ENCODE results near the gene ZNF91. TPM values are rescaled to one million over a fixed set of nuclear protein-coding genes. Genes with fewer than 3 reads are reported as not detected.
"Not testable (repeated sequence)": the region's sequence is repeated elsewhere in the genome, so short reads cannot be mapped to it uniquely, and the experiment has no call there.

The ZNF91 gene
- total RNA-seq, 1 donor from 2014 or later: 81.0 TPM

- peaks cover 19% of the 10 kb centered on the region for H3K4me1 ChIP-seq
- peaks cover 7% of the 10 kb centered on the region for H3K9me3 ChIP-seq
- H3K27me3 ChIP-seq: no peaks in the 10 kb centered on the region
- intact Hi-C loops (cut with DNase I): no loop called here
- H3K36me3 ChIP-seq: peaks cover 0 to 64% of the 10 kb centered on the region in 2 donors
- no peak for TF ChIP-seq POLR2AphosphoS5 (IDR thresholded peaks at IDR 0.05; ENCODE audit: insufficient read depth in 1 of 2, low read depth in 1 of 2)
- TF ChIP-seq CTCF (IDR thresholded peaks at IDR 0.05): no peak
- no peak for TF ChIP-seq POLR2A (IDR thresholded peaks at IDR 0.05)
- DNase-seq (ENCODE audit: extremely low spot score in 2 of 2): no peak
- no peak overlapping the region for H3K4me3 ChIP-seq
- no peak overlapping the region for H3K27ac ChIP-seq
Measured at GRCh38 chr19:23382955-23383354, 12.3 kb downstream of the ZNF91 start.

- Histone ChIP-seq H3K27me3 (no peaks in the 10 kb centered on the region), H3K4me1 (peaks cover 11% of the 10 kb centered on the region), H3K4me3 (no peak overlapping the region), H3K36me3 (peaks cover 0 to 47% of the 10 kb centered on the region in 2 donors), H3K27ac (no peak overlapping the region), H3K9me3 (peaks cover 7% of the 10 kb centered on the region)
- no peak for TF ChIP-seq CTCF (IDR thresholded peaks at IDR 0.05)
- no peak for TF ChIP-seq POLR2AphosphoS5 (IDR thresholded peaks at IDR 0.05; ENCODE audit: insufficient read depth in 1 of 2, low read depth in 1 of 2)
- TF ChIP-seq POLR2A (IDR thresholded peaks at IDR 0.05): no peak
- intact Hi-C loops (cut with DNase I): no loop called here
- no peak for DNase-seq (ENCODE audit: extremely low spot score in 2 of 2)
Measured at GRCh38 chr19:23381114-23381513, 14.2 kb downstream of the ZNF91 start.

- peaks cover 11% of the 10 kb centered on the region for H3K4me1 ChIP-seq
- DNase-seq (ENCODE audit: extremely low spot score in 2 of 2); H3K27me3 ChIP-seq; H3K4me3 ChIP-seq; H3K27ac ChIP-seq; H3K9me3 ChIP-seq; intact Hi-C loops (cut with DNase I): not testable (repeated sequence)
- peaks cover 0 to 42% of the 10 kb centered on the region in 2 donors for H3K36me3 ChIP-seq
Measured at GRCh38 chr19:23379671-23380070, 15.6 kb downstream of the ZNF91 start.

- DNase-seq (ENCODE audit: extremely low spot score in 2 of 2): no peak
- Histone ChIP-seq H3K27ac (no peak overlapping the region), H3K9me3 (peaks cover 7% of the 10 kb centered on the region), H3K4me3 (no peak overlapping the region), H3K4me1 (peaks cover 11% of the 10 kb centered on the region), H3K27me3 (no peaks in the 10 kb centered on the region), H3K36me3 (peaks cover 0 to 42% of the 10 kb centered on the region in 2 donors)
- intact Hi-C loops (cut with DNase I): no loop called here
- no peak for TF ChIP-seq CTCF (IDR thresholded peaks at IDR 0.05)
Measured at GRCh38 chr19:23378948-23379347, 16.3 kb downstream of the ZNF91 start.

- DNase-seq (ENCODE audit: extremely low spot score in 2 of 2): no peak
- Histone ChIP-seq H3K36me3 (peaks cover 4 to 42% of the 10 kb centered on the region in 2 donors), H3K27ac (no peak overlapping the region), H3K9me3 (peaks cover 7% of the 10 kb centered on the region), H3K4me3 (no peak overlapping the region), H3K27me3 (no peaks in the 10 kb centered on the region), H3K4me1 (peaks cover 11% of the 10 kb centered on the region)
- intact Hi-C loops (cut with DNase I): no loop called here
- no peak for TF ChIP-seq POLR2A (IDR thresholded peaks at IDR 0.05)
- TF ChIP-seq POLR2AphosphoS5 (IDR thresholded peaks at IDR 0.05; ENCODE audit: insufficient read depth in 1 of 2, low read depth in 1 of 2): no peak
- no peak for TF ChIP-seq CTCF (IDR thresholded peaks at IDR 0.05)
Measured at GRCh38 chr19:23377276-23377675, 18.0 kb downstream of the ZNF91 start.

GRCh38 chr19:23366437-23366836 is 28.8 kb downstream of the ZNF91 start:
- H3K4me1 ChIP-seq: no peaks in the 10 kb centered on the region
- no peaks in the 10 kb centered on the region for H3K27me3 ChIP-seq
- TF ChIP-seq POLR2AphosphoS5 (IDR thresholded peaks at IDR 0.05; ENCODE audit: insufficient read depth in 1 of 2, low read depth in 1 of 2): no peak
- no peak for TF ChIP-seq POLR2A (IDR thresholded peaks at IDR 0.05)
- TF ChIP-seq CTCF (IDR thresholded peaks at IDR 0.05): no peak
- no peak overlapping the region for H3K27ac ChIP-seq
- no peak for DNase-seq (ENCODE audit: extremely low spot score in 2 of 2)
- intact Hi-C loops (cut with DNase I): no loop called here
- no peak overlapping the region for H3K4me3 ChIP-seq
- H3K9me3 ChIP-seq: peaks cover 55% of the 10 kb centered on the region
- peaks cover 11 to 70% of the 10 kb centered on the region in 2 donors for H3K36me3 ChIP-seq

- peaks cover 11 to 70% of the 10 kb centered on the region in 2 donors for H3K36me3 ChIP-seq
Measured at GRCh38 chr19:23366031-23366430, 29.2 kb downstream of the ZNF91 start.

More at GRCh38 chr19:23366031-23366430, 29.2 kb downstream of the ZNF91 start:
- H3K4me1 ChIP-seq; H3K27me3 ChIP-seq; intact Hi-C loops (cut with DNase I); DNase-seq (ENCODE audit: extremely low spot score in 2 of 2); H3K4me3 ChIP-seq; H3K27ac ChIP-seq: not testable (repeated sequence)
- peaks cover 59% of the 10 kb centered on the region for H3K9me3 ChIP-seq
